C4-2B (cell line): ENCODE results near the gene KAT8.

Source experiments
- ZFX ChIP-seq: fragments of 450-650 bp; IDR thresholded peaks from 2 replicates; pipeline ENCODE4 v1.6.1; 2017
- TF ChIP-seq, protein P1 (sequence below): fragments of 450-650 bp; conservative IDR thresholded peaks from 2 replicates; pipeline ENCODE4 v1.5.1; 2017; ENCODE audit warnings: mild to moderate bottlenecking

GRCh38 chr16:31092330-31092729, 25.1 kb upstream of the KAT8 start:
- TF ChIP-seq, protein P1, sequence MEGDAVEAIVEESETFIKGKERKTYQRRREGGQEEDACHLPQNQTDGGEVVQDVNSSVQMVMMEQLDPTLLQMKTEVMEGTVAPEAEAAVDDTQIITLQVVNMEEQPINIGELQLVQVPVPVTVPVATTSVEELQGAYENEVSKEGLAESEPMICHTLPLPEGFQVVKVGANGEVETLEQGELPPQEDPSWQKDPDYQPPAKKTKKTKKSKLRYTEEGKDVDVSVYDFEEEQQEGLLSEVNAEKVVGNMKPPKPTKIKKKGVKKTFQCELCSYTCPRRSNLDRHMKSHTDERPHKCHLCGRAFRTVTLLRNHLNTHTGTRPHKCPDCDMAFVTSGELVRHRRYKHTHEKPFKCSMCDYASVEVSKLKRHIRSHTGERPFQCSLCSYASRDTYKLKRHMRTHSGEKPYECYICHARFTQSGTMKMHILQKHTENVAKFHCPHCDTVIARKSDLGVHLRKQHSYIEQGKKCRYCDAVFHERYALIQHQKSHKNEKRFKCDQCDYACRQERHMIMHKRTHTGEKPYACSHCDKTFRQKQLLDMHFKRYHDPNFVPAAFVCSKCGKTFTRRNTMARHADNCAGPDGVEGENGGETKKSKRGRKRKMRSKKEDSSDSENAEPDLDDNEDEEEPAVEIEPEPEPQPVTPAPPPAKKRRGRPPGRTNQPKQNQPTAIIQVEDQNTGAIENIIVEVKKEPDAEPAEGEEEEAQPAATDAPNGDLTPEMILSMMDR = no peak
- no peak for TF ChIP-seq ZFX
